GM13976 (cell line): ENCODE measurements around the gene CRYGN.
A peak's percentile ranks its signal among the peaks of the same experiment; 100 is the strongest.

Experiments
- DNase-seq: peaks from one replicate; pipeline ENCODE4 v3.0.0; 2012; ENCODE audit warnings: low spot score
- in situ Hi-C: fragments of 300-500 bp; cut with MboI; formaldehyde crosslinking; loops from one replicate; pipeline ENCODE4 v1.12.0; 2022; ENCODE audit warnings: low sequenced_read_pairs, mixed read lengths, inconsistent platforms; ENCODE audit not compliant: unreplicated experiment
- TF ChIP-seq, protein P1 (sequence below): IDR thresholded peaks from 2 replicates; pipeline ENCODE4 v1.5.1; 2012; ENCODE audit warnings: borderline replicate concordance, mild to moderate bottlenecking; ENCODE audit not compliant: insufficient read depth; ENCODE audit errors: extremely low read depth, missing control alignments, control extremely low read depth

The CRYGN gene, protein sequence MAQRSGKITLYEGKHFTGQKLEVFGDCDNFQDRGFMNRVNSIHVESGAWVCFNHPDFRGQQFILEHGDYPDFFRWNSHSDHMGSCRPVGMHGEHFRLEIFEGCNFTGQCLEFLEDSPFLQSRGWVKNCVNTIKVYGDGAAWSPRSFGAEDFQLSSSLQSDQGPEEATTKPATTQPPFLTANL

DNA sequence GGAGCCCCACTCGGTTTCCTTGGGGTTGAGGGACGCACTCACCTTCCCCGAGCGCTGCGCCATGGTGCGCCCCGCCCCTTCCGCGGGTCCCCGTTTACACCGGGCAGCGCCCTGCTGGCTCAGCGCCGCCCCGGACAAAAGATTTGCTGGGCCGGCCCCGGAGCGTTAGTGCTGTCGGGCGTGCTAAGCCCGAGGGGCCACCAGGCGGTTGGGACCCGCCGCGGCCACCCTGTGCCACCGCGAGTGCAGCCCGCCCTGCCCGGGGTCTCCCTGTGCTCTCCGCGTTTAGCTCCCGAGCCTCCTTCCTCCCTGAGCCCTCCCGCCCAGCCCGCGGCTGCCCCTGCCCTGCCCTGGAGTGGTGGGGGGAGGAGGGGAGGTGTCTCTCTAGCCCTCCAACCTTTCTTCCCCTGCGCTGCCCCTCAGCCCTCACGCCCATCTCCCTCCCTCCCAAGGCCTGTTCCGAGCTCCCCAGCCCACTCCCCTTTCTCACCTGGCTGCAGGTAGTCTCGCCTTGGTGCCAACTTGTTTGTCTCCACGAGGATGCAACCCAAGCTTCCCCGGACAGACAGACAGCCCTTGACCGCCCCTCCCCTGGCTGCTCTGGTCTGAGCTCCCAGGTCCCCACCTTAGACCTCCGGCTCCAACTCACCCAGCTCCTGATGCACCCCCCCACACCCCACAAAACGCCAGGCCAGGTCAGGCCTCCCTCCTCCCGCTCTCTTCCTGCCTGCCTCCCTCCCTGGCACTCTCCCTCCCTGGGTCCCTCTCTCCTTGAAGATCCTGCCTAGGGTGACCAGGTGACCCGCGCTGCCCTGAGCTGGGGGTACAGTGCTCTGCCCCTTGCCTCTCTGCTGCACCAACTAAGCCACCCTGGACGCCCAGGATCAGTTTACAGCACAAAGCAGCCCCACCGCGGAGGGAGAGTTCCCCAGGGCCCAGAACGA, at the start of gene CRYGN:
Gene CRYGN (minus strand): TSS at position 287 of the 944 bp plus-strand sequence. CDS start 224 bp downstream, at position 63.
- in situ Hi-C loops, result loop anchor here (10.0 kb wide), 1 partner anchor 75 kb away; no protein-coding TSS in a partner anchor
- DNase-seq, result peak; percentile 37
- TF ChIP-seq, protein P1, sequence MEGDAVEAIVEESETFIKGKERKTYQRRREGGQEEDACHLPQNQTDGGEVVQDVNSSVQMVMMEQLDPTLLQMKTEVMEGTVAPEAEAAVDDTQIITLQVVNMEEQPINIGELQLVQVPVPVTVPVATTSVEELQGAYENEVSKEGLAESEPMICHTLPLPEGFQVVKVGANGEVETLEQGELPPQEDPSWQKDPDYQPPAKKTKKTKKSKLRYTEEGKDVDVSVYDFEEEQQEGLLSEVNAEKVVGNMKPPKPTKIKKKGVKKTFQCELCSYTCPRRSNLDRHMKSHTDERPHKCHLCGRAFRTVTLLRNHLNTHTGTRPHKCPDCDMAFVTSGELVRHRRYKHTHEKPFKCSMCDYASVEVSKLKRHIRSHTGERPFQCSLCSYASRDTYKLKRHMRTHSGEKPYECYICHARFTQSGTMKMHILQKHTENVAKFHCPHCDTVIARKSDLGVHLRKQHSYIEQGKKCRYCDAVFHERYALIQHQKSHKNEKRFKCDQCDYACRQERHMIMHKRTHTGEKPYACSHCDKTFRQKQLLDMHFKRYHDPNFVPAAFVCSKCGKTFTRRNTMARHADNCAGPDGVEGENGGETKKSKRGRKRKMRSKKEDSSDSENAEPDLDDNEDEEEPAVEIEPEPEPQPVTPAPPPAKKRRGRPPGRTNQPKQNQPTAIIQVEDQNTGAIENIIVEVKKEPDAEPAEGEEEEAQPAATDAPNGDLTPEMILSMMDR, result no peak

DNA sequence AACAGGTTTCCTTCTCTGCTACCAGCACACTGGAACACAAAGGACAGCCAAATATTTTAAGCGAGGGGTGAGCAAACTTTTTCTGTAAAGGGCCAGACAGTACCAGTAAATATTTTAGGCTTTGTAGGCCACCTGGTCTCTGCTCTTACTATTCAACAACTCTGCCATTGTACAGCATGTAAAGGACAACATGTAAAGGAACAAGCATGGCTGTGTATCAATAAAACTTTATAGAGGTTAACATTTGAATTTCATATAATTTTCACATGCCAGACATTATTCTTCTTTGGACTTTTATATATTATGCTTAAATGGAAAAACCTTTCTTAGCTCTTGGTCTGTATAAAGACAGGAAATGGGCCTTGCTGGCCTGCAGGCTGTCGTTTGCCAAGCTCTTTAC, 49.6 kb upstream of the CRYGN start:
- no peak for DNase-seq
- in situ Hi-C loops, result no loop called here

DNA sequence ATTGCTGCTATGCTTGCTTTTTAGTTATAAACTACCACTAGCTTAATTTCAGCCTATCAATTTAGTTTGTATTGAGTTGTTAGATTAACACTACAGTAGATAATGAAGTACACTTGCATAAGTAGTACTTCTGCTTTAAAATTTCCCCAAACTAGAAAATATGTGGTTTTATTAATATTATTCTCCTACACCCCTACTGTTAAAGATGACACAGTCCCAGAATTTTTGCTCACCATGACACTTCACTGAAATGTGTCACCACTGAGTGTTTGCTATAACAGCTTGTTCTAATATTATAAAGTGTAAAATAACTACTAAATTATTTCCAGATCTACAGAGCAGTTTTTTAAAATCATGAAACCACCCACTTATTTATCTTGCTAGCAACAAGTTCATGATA, 48.2 kb upstream of the CRYGN start:
- TF ChIP-seq, protein P1, result no peak
- DNase-seq, result no peak
- in situ Hi-C loops, result no loop called here

More for the DNA sequence above, 49.6 kb upstream of the CRYGN start:
- TF ChIP-seq, protein P1, result no peak

DNA sequence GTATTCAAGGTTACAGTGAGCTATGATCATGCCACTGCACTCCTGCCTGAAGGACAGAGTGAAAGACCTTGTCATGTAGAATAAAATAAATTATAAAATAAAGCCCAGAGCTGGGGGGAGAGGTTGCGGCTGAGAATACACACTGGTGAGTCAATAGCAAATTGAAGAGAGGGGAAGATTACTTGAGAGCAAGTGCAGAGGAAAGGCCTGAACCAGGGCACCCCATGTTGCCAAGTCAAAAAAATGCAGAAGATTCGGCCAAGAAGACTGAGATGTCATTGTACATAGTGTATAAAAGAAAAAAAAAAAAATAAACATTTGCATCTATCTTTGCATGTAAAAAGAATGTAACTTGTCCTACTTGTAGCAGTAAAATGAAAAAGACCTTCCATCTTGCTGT, 47.3 kb upstream of the CRYGN start:
- in situ Hi-C loops, result no loop called here
- no peak for DNase-seq
- TF ChIP-seq, protein P1, result no peak

DNA sequence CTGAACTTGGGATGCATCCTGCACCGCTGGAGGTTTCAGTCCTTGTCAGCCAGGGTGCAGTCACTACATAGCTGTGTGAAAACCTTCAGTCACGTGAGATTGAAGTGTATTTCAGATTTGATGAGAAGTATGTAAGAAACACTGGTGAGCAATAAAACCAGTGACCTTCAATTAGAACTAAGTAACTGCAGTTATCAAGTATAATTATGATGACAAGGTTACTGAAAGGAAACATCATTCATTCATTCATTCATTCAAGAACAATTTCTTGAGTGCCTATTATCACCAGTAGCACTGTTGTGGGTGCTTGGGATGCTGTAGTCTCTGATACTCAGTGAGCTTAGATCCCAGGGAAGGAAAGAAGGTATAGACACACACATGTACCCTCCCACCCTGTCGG, 46.1 kb upstream of the CRYGN start:
- TF ChIP-seq, protein P1, result no peak
- in situ Hi-C loops, result no loop called here
- DNase-seq, result no peak

DNA sequence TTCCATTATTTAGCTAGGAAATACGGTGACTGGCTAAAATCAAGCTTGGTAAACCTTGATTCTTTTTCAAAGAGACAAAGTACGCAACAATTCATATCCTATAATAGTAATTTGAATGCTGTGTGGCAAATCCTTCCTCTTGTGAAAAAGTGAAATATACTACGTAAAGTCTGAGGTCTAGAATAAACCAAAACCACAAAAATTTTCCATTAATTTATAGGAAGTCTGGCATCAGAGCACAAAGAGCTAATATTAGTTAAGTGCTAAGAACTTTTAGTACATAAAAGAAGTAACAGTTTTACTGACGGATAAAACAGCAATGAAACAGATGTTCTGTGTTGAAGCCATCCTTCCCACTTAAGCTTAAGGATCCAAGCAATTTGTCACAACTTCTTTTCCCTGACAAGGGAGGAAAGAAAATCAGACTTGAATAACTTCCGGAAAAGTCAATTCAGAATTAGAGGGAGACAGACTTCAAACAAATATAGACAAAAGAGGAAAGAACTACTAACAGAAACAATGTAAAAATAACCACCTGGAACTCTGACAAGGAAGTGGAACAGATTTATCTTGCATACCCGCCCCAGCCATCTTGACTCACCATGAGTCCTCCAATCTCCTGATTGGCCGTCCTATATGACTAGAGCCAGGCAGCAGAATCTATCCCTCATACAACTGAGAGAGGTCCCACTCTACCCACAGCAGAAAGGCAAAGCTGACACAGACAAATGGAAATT, 45.2 kb upstream of the CRYGN start:
- DNase-seq, result no peak
- in situ Hi-C loops, result no loop called here
- TF ChIP-seq, protein P1, result no peak
